HG02938 (cell line): ENCODE measurements around the gene SYPL2.
A peak's percentile ranks its signal among the peaks of the same experiment; 100 is the strongest.
"Not testable (repeated sequence)": the region's sequence is repeated elsewhere in the genome, so short reads cannot be mapped to it uniquely, and the experiment has no call there.

ENCODE experiments used
- ATAC-seq: cut with Tn5 transposase; IDR thresholded peaks from one replicate; pipeline ENCODE4 v1.9.1; 2021; ENCODE audit warnings: mild to moderate bottlenecking, moderate library complexity; ENCODE audit not compliant: unreplicated experiment

The SYPL2 gene

GRCh38 chr1:109470245-109470644, 3.9 kb downstream of the SYPL2 start:
- no peak for ATAC-seq

DNA sequence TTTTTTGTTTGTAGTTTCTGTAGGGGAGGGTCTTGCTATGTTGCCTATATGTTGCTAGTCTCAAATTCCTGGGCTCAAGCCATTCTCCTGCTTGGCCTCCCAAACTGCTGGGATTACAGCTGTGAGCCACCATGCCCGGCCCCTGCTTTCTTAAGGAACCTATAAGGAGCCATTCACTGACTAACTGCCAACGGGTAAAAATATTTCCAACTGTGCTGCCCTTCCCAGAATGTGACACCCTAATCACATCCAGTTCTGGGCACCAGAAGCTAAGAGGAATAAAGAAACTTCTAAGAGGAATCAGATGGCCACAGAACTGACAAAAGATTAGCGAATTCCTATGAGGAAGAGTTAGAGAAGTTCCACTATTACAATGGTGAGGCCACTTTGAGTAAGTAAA, 6.4 kb downstream of the SYPL2 start:
- no peak for ATAC-seq

DNA sequence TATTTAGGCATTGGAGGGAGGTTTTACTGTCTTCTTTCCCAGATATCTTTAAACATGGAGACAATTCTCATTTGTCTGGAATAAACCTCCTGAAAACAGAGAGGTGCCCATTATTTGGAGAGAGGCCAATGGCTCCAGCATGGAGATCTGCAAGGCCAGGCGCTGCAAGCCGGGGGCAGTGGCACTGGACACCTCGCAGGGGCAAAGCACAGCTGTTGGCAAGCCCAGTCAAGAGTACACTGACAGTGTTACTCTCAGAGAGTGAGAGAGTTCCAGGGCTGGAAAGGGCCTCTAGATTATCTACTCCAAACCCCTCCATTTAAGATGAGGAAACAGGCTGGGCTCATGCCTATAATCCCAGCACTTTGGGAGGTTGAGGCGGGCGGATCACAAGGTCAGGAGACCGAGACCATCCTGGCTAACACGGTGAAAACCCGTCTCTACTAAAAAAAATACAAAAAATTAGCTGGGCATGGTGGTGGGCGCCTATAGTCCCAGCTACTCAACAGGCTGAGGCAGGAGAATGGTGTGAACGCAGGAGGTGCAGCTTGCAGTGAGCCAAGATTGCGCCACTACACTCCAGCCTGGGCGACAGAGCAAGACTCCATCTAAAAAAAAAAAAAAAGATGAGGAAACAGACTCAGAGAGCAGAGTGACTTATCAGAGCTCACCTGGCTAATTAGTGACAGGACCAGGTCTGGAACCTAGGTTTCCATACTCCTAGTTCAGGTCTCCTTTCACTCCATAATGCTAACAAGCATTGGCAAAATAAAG, 7.1 kb downstream of the SYPL2 start:
- not testable (repeated sequence) for ATAC-seq

GRCh38 chr1:109474697-109475096, 8.4 kb downstream of the SYPL2 start:
- no peak for ATAC-seq

- ATAC-seq, result no peak
Observed at GRCh38 chr1:109475261-109475660, 8.9 kb downstream of the SYPL2 start.

DNA sequence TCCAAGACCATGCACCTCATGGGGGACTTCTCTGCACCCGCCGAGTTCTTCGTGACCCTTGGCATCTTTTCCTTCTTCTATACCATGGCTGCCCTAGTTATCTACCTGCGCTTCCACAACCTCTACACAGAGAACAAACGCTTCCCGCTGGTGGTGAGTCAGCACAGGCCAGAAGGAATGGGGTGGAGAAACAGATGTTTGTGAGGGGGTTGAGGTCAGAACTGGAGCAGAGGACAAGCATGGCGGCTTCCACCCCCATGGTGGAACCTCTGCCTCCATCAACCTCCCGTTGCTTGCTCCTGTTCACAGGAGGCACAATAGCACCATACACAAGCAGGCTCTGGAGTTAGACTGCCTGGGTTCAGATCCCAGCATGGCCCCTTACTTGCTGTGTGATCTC, 10.5 kb downstream of the SYPL2 start:
- ATAC-seq, result no peak

DNA sequence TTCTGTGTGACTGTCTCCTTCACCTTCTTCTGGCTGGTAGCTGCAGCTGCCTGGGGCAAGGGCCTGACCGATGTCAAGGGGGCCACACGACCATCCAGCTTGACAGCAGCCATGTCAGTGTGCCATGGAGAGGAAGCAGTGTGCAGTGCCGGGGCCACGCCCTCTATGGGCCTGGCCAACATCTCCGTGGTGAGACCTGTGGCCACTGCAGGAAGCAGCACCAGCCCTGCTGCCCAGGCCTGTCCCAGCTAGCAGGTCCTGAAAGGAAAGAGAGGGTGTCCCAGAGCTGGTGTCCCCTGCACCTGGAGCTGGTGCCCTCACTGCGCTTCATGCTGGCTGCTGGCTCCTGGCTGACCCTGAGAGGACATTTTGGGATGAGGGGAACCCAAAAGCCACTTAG, 11.5 kb downstream of the SYPL2 start:
- no peak for ATAC-seq

DNA sequence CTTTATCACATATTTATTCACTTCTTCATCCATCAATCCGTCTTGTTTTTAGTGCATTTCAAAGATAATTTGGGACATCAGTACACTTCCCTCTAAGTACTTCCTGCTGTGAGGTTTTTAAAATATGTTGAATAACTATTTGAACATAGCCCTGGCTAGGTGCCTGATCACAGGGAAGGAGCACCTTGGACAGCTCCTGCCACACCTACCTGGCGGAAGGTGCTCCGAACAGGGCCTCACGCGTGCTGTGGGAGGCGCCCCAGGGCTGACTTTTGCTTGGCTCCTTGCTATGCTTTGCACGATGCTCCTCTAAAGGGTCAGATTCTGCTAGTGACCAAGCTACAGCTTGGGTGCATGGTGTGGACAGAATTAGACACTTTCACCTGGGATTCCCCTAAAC, 12.5 kb downstream of the SYPL2 start:
- no peak for ATAC-seq

DNA sequence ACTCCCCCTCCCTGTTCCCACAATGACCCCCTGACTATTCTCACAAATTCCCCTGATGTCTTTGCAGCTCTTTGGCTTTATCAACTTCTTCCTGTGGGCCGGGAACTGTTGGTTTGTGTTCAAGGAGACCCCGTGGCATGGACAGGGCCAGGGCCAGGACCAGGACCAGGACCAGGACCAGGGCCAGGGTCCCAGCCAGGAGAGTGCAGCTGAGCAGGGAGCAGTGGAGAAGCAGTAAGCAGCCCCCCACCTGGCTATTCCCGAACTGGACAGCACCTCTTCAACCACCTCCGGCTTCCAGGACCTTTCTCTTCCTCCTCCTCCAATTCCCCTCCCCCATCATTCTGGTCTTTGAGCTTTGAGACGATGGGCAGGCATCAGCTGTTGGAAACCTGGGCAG, 13.0 kb downstream of the SYPL2 start:
- ATAC-seq, result no peak

- no peak for ATAC-seq
Observed at GRCh38 chr1:109479901-109480300, 13.6 kb downstream of the SYPL2 start.

DNA sequence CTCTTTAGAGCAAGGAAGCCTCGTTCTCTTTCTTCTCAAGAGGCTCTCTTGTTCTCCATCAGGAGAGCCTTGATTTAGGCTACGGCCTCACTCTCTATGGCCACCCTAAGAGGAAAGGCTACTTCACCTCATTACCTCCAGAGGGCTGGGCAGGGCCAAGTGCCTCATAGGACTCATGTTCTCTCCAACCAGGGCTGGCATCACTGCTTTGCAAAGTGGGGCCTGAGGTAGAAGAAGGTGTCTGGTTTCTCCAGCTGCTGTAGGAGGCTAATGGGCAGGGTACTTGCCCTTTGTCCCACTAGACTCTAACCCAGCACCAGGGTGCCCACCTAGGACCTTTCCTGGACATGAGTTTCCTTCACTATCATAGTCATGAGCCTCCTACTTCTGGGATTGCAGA, 15.3 kb downstream of the SYPL2 start:
- ATAC-seq, result no peak

GRCh38 chr1:109482242-109482641, 15.9 kb downstream of the SYPL2 start:
- no peak for ATAC-seq

GRCh38 chr1:109482791-109483671, 16.7 kb downstream of the SYPL2 start:
- ATAC-seq, result peak; percentile 26

- ATAC-seq, result peak; percentile 60
Observed at GRCh38 chr1:109483672-109484518, 17.5 kb downstream of the SYPL2 start, which contains the start of gene ATXN7L2. Gene ATXN7L2 (plus strand): TSS chr1:109483905. CDS start chr1:109483954, 49 bp downstream.

- no peak for ATAC-seq
Observed at GRCh38 chr1:109484519-109484975, 18.2 kb downstream of the SYPL2 start.

GRCh38 chr1:109485001-109485400, 18.7 kb downstream of the SYPL2 start:
- no peak for ATAC-seq

- no peak for ATAC-seq
Observed at GRCh38 chr1:109487261-109487660, 20.9 kb downstream of the SYPL2 start.

- ATAC-seq, result no peak
Observed at GRCh38 chr1:109488201-109488600, 21.9 kb downstream of the SYPL2 start.

GRCh38 chr1:109488696-109489095, 22.4 kb downstream of the SYPL2 start:
- ATAC-seq, result no peak

GRCh38 chr1:109490029-109490933, 23.9 kb downstream of the SYPL2 start:
- ATAC-seq, result no peak
